K562 (cell line): Measurements from ENCODE around the gene EFNA2. TPM values are rescaled to one million over a fixed set of nuclear protein-coding genes. Genes with fewer than 3 reads are reported as not detected.
A peak's percentile ranks its signal among the peaks of the same experiment; 100 is the strongest.

Experiments used
- ARID4B ChIP-seq: sonication (generic); formaldehyde crosslinking; IDR thresholded peaks from 2 replicates; pipeline ENCODE4 v1.8.0; 2022; ENCODE audit warnings: mild to moderate bottlenecking, missing genetic modification reagents
- CUX1 ChIP-seq: fragments of 200-800 bp; sonication (Bioruptor generic); IDR thresholded peaks from 2 replicates; pipeline ENCODE4 v1.6.1; 2016; ENCODE audit warnings: missing genetic modification characterization, missing compliant biosample characterization
- FIP1L1 ChIP-seq: fragments of 200-400 bp; formaldehyde crosslinking; IDR thresholded peaks from 2 replicates; pipeline ENCODE4 v1.6.1; 2018; ENCODE audit warnings: mild to moderate bottlenecking, low read depth, low read length; ENCODE audit not compliant: poor library complexity, severe bottlenecking
- KAT2B ChIP-seq: IDR thresholded peaks from one replicate; pipeline ENCODE4 v1.6.1; 2012; ENCODE audit warnings: low read depth, mild to moderate bottlenecking, control low read depth, inconsistent platforms, low read length, moderate library complexity
- KAT8 ChIP-seq: fragments of 450-650 bp; IDR thresholded peaks from 2 replicates; pipeline ENCODE4 v1.6.1; 2016; ENCODE audit warnings: low read depth, mild to moderate bottlenecking
- NCOR1 ChIP-seq: fragments of 450-650 bp; IDR thresholded peaks from 2 replicates; pipeline ENCODE4 v1.6.1; 2016; ENCODE audit warnings: mild to moderate bottlenecking, moderate library complexity
- RBM15 ChIP-seq: fragments of 200-400 bp; formaldehyde crosslinking; IDR thresholded peaks from 2 replicates; pipeline ENCODE4 v1.6.1; 2018; ENCODE audit warnings: mild to moderate bottlenecking, low read length, moderate library complexity; ENCODE audit not compliant: insufficient read depth
- SAFB2 ChIP-seq: fragments of 200-400 bp; formaldehyde crosslinking; IDR thresholded peaks from 2 replicates; pipeline ENCODE4 v1.6.1; 2018; ENCODE audit warnings: borderline replicate concordance, low read length, low read depth, moderate library complexity; ENCODE audit not compliant: severe bottlenecking
- SPI1 ChIP-seq: IDR thresholded peaks from 2 replicates; pipeline ENCODE4 v1.6.1; 2011; ENCODE audit warnings: low read depth, low read length, control low read depth, borderline replicate concordance
- STAT6 ChIP-seq: sonication (generic); formaldehyde crosslinking; IDR thresholded peaks from 2 replicates; pipeline ENCODE4 v1.8.1; 2023; ENCODE audit warnings: mild to moderate bottlenecking, missing genetic modification reagents
- UBTF ChIP-seq, 2 experiments: IDR thresholded peaks; 2 replicates each; pipeline ENCODE4 v1.6.1; 2012; ENCODE audit warnings: improper control_type of control experiment in 2 of 2, low read depth in 2 of 2, low read length in 2 of 2, borderline replicate concordance in 1 of 2
- polyA plus RNA-seq, 8 experiments: library from polyadenylated mRNA; depleted of rRNA in 4 of 8; stranded (reverse) in 5 of 8; unstranded in 3 of 8; fragments of >200 nt; fragmentation: Nextera tagmentation in 2 of 8; fragmentation: Illumina TruSeq in 1 of 8; extraction: Ambion mirVana in 2 of 8; extraction: Trizol in 1 of 8; gene quantifications; 2 replicates each; pipeline versions ENCODE4 v1.2.1 to v1.2.3, GENCODE V29; 2011 to 2014; ENCODE audit warnings: inconsistent platforms in 1 of 8, missing spikeins in 1 of 8
- total RNA-seq, 7 experiments: library from RNA; depleted of rRNA in 6 of 7; stranded (reverse); fragments of >200 nt in 6 of 7; fragmentation: Illumina TruSeq in 2 of 7; extraction: Trizol in 2 of 7; gene quantifications; 2 replicates each; pipeline versions ENCODE4 v1.2.1 to v1.2.3, GENCODE V29; 2011 to 2021; ENCODE audit warnings: low replicate concordance in 1 of 7

EFNA2 gene
- total and polyA plus RNA-seq, 9 of the 15 experiments (the other 6 are each of a cell fraction or from before 2014, with no cell fraction given): 0.11 to 0.44 (median 0.15) TPM; not detected in 6

- TF ChIP-seq CUX1 (CRISPR knock-in tag): no peak
- no peak for TF ChIP-seq STAT6 (CRISPR knock-in tag)
- no peak for TF ChIP-seq RBM15
- TF ChIP-seq SAFB2: no peak
- TF ChIP-seq KAT8: no peak
- TF ChIP-seq ARID4B (CRISPR knock-in tag): no peak
- TF ChIP-seq NCOR1: no peak
- no peak for TF ChIP-seq SPI1
- TF ChIP-seq FIP1L1: peak; percentile 36
- TF ChIP-seq UBTF (IDR thresholded peaks at IDR 0.05; ENCODE audit: borderline replicate concordance in 1 of 2, low read depth in 2 of 2, low read length in 2 of 2): no peak
- TF ChIP-seq KAT2B: no peak
Measured at GRCh38 chr19:1273263-1274041, 12.2 kb upstream of the EFNA2 start (continued).
